ENCODE results near the gene CCDC149.
"Not testable (repeated sequence)": the region's sequence is repeated elsewhere in the genome, so short reads cannot be mapped to it uniquely, and the experiment has no call there.

CCDC149 gene

GRCh38 chr4:24917076-24917856, 4.4 kb upstream of the CCDC149 start:
- DNase-seq (ENCODE audit: low read depth in 2 of 2, low spot score in 1 of 2): no peak

- no peak for DNase-seq (ENCODE audit: low read depth in 2 of 2, low spot score in 1 of 2)
Measured at GRCh38 chr4:24915121-24915922, 2.5 kb upstream of the CCDC149 start.

GRCh38 chr4:24914460-24914859, 1.6 kb upstream of the CCDC149 start:
- no peak for DNase-seq (ENCODE audit: low read depth in 2 of 2, low spot score in 1 of 2)

GRCh38 chr4:24913119-24913485, 260 bp upstream of the CCDC149 start:
- no peak for DNase-seq (ENCODE audit: low read depth in 2 of 2, low spot score in 1 of 2)

GRCh38 chr4:24910499-24910898, 2.3 kb downstream of the CCDC149 start:
- no peak for DNase-seq (ENCODE audit: low read depth in 2 of 2, low spot score in 1 of 2)

GRCh38 chr4:24909606-24910005, 3.2 kb downstream of the CCDC149 start:
- DNase-seq (ENCODE audit: low read depth in 2 of 2, low spot score in 1 of 2): not testable (repeated sequence)

GRCh38 chr4:24897639-24898038, 15.2 kb downstream of the CCDC149 start:
- no peak for DNase-seq (ENCODE audit: low read depth in 2 of 2, low spot score in 1 of 2)

GRCh38 chr4:24896977-24897376, 15.9 kb downstream of the CCDC149 start:
- no peak for DNase-seq (ENCODE audit: low read depth in 2 of 2, low spot score in 1 of 2)

GRCh38 chr4:24896056-24896455, 16.8 kb downstream of the CCDC149 start:
- DNase-seq (ENCODE audit: low read depth in 2 of 2, low spot score in 1 of 2): no peak

- no peak for DNase-seq (ENCODE audit: low read depth in 2 of 2, low spot score in 1 of 2)
Measured at GRCh38 chr4:24895461-24895860, 17.4 kb downstream of the CCDC149 start.

GRCh38 chr4:24894846-24895245, 18.0 kb downstream of the CCDC149 start:
- DNase-seq (ENCODE audit: low read depth in 2 of 2, low spot score in 1 of 2): no peak

GRCh38 chr4:24894243-24894642, 18.6 kb downstream of the CCDC149 start:
- DNase-seq (ENCODE audit: low read depth in 2 of 2, low spot score in 1 of 2): no peak

GRCh38 chr4:24892778-24893177, 20.1 kb downstream of the CCDC149 start:
- no peak for DNase-seq (ENCODE audit: low read depth in 2 of 2, low spot score in 1 of 2)

- no peak for DNase-seq (ENCODE audit: low read depth in 2 of 2, low spot score in 1 of 2)
Measured at GRCh38 chr4:24892278-24892677, 20.6 kb downstream of the CCDC149 start.

- no peak for DNase-seq (ENCODE audit: low read depth in 2 of 2, low spot score in 1 of 2)
Measured at GRCh38 chr4:24890561-24891126, 22.2 kb downstream of the CCDC149 start.

- DNase-seq (ENCODE audit: low read depth in 2 of 2, low spot score in 1 of 2): no peak
Measured at GRCh38 chr4:24889991-24890390, 22.9 kb downstream of the CCDC149 start.

- no peak for DNase-seq (ENCODE audit: low read depth in 2 of 2, low spot score in 1 of 2)
Measured at GRCh38 chr4:24888475-24889344, 24.1 kb downstream of the CCDC149 start.

GRCh38 chr4:24887881-24888430, 24.9 kb downstream of the CCDC149 start:
- no peak for DNase-seq (ENCODE audit: low read depth in 2 of 2, low spot score in 1 of 2)

GRCh38 chr4:24886596-24886995, 26.2 kb downstream of the CCDC149 start:
- no peak for DNase-seq (ENCODE audit: low read depth in 2 of 2, low spot score in 1 of 2)

GRCh38 chr4:24885342-24885741, 27.5 kb downstream of the CCDC149 start:
- DNase-seq (ENCODE audit: low read depth in 2 of 2, low spot score in 1 of 2): no peak

- no peak for DNase-seq (ENCODE audit: low read depth in 2 of 2, low spot score in 1 of 2)
Measured at GRCh38 chr4:24884902-24885301, 27.9 kb downstream of the CCDC149 start.
